Measurements from ENCODE around the gene ITPK1.

The ITPK1 gene

DNA sequence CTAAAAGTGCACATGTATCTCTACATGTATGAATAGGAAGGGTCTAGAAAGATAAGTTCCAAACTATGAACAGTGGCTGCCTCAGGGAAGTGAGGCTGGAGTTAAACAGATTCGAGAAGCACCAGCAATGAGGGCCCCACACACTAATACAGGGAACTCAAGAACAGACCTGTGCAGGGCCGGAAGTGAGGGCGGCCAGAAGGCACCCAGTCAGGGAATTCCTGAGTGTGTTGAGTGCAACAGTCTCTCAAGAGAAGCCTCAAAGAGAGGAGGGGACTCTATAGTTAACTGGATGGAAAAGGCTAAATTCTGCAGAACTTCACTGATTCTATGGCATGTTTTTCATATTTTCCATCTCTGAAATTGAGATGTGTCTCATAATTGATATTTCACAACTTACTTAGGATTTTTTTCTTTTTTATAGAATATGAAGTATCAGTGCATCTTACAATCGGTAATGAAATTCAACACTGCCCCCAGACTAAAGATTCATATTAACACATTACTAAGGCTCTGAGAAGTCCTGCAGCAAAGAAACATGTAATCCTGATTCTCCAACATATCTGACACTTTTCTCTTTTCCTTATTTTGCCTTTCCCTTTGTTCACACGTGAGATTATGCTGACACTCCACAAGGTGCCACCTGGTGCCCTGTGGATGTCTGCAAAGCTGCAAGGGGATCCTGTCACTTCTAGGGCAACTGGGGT, 131.5 kb downstream of the ITPK1 start:
- DNase-seq: no peak

DNA sequence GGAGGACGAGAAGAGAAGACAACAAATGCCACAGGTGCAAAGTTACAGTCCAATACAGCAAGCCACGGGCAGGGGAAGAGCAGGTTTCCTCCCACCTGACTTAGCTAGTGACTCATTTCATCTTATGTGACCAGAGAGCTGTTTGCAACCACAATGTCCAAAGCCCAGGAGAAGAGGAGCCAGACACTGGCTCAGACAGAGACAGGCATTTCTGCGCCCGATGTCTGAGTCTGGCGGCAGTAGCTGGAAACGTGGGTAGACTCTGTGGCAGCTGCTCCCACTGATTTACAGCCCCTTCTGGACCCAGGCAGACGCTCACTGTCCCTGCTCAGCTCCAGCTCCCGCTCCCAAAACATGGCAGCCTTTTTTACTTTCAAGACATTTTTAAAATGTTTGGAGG, 132.8 kb downstream of the ITPK1 start:
- no peak for DNase-seq

DNA sequence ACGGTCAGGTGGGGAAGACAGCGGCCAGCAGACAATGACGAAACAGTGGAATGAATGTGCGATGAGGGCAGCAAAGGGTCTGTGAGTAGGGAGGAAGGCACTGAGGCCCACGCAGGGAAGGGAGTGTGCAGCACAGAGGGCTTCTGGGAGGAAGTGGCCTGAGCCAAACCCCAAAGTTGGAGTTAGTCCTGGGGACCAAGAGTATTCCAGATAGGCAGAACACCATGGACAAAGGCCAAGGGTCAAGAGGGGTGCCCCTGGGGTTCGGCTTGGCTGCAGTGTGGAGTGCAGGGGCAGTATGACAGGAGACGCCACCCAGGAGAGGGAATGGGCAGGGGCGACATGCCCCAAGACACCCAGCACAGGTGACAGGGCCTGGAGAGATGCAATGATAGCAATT, 134.0 kb downstream of the ITPK1 start:
- DNase-seq: no peak

DNA sequence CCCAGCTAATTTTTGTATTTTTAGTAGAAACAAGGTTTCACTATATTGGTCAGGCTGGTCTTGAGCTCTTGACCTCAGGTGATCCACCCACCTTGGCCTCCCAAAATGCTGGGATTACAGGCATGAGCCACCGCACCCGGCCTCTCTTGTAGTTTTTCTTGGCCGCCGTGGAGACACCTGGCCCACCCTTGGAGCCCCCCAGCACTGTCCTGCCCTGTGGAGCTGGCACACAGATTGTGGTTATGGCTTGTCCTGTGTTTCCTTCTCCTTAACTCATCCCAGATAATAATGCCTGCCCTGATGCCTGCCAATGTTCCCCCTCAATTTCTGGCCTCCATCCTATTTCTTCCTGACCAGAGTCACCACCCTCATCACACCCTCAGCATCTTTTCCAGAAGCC, 134.9 kb downstream of the ITPK1 start:
- DNase-seq: no peak

DNA sequence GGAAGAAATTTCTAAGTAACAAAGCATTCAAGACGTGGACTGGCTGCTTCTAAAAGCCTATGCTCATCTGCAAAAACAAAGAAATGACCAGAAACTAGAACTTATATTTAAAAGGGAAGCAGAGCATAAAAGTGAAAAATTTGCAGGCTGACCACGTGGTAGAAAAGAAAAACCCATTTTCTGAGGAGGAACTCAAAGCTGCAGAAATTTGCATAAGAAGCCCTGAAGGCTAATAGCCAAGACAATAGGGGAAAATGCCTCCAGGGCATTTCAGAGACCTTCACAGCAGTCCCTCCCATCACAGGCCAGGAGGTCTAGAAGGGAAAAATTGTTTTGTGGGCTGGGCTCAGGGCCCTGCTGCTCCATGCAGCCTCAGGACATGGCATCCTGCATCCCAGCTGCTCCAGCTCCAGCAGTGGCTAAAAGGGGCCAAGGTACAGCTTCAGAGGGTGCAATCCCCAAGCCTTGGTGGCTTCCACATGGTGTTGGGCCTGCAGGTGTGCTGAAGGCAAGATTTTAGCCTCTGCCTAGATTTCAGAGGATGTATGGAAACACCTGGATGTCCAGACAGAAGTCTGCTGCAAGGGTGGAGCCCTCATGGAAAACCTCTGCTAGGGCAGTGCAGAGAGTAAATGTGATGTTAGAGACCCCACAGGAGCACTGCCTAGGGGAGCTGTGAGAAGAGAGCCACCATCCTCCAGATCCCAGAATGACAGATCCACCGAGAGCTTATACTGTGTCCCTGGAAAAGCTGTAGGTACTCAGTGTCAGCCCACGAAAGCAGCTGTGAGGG, 137.3 kb downstream of the ITPK1 start:
- no peak for DNase-seq

DNA sequence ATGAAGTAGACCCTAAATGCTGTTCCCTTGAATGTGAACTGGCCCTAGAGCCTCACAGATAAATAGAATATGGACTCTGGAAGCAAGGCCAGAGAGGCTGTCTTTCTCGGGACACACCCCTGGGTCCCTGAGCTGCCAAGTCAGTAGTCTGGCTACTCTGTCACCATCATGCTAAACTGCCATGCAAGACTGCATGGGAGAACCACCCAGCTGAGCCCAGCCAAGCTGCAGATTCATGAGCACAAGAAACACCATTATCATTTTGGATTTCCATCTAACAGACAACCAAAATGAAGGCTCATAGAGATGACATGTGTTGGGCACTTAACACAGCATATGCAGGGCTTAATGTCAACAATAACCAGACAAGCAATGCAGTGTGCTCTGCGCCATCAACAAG, 139.5 kb downstream of the ITPK1 start:
- no peak for DNase-seq

DNA sequence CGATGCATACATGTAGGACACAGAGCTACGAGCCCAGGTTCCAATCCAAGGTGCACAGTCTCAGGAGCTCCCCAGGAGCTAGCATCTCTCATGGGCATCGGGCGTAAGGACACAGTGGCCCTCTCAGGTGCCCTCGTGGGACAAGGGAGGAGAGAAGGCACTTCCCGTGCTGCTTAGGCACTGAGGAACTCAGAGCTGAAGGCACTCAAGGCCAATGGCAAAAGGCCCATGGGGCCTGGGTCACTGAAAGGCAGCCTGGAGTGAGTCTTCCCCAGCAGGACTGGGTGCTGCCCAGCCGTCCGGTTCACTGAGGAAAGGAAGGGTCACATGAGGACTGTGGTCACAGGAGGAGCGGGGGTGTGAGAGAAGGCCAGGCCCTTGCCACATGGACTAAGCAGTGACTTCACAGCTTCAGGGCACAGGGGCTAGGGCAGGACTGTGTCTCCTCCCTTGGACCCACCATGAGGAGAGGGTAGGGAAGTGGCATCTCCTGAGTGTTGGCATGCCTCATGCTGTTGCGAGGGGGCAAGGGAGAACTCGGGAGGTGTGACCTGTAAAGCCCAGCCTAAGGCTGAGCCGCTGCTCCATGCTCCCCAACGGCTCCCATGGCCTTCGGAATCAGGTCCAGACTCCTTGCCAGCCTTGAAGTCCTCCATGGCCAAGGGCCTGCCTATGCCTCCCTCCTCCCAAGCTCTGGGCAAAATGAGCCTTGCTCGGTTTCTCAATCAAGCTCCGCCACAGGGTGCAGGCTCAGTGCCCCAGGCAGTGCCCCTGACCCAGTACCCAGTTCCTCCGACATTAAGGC, 141.0 kb downstream of the ITPK1 start:
- DNase-seq: no peak

DNA sequence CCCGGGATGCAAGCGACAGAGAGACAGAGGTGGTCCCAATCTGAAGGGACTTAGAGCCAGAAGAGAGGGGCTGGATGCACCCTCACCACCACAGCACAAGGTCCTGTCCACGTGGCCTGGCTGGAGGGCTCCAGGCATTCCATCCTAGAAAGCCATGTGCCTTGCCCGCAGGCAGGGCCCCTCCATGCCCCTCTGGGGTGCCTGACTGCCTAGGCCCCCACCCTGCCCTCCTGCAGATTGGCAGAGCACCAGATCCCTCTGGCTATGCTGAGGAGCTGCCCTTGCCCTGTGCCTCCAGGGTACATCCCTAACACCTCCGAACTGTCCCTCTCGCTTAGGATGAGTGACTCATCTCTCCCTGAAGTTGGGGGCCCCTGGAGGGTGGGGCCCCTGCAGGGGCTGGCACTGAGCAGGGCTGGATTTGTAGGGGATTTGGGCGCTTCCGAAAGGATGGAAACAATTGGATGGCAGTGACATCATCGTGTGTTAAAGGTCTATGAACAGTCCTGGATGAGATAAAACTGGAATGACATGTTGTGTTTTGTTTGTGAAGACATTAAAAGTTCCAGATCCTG, 141.8 kb downstream of the ITPK1 start:
- DNase-seq: no peak

DNA sequence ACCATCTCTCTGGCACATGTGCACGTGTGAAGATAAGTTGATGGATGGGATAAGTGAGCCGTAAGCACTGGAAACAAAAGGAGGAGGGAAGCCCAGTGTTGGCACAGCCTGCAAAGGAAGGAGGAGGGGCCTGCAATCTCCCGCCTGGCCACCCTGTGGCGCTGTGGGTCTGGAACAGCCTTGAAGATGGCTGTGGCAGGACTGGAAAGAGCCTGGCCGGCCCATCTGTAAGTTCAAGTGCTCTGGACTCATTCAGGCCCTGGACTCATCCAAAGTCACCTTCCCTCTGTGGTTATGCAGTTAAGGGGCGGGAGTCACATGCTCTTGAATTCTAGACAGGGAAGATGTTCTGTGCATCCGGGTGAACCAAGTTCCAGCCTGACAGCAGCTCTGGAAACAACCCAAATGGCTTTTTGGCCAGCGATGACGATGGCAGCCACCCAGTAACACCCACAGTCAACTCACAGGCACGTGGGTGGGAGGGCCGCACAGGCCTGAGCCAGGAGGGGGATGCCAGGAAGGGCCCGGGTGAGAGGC, 142.4 kb downstream of the ITPK1 start:
- no peak for DNase-seq

DNA sequence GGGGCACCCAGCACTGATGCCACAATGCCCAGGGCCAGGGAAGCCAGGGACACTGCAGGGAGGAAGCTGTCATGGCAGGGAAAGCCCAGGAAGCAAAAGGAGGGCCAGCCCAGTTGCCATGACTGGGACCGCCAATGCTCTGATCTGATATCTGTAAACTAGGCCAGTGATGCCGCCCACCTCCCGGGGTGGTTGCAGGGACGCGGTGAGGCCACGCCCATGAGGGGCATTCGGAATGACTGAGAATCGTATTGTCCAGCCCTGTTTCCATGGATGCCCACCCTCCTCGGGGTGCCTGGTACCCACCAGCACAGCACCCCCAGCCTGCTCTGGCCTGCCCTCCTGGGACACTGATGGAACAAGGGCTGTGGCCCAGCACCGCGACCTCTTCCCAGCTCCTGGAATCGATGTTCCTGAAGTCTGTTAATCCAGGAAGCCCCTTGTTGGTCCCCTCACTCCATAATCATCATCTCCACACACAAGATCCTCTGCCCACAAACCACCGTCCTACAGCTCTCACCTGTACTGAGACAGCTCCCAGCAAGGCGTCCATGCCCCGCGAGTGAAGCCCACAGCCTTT, 144.0 kb downstream of the ITPK1 start:
- no peak for DNase-seq

DNA sequence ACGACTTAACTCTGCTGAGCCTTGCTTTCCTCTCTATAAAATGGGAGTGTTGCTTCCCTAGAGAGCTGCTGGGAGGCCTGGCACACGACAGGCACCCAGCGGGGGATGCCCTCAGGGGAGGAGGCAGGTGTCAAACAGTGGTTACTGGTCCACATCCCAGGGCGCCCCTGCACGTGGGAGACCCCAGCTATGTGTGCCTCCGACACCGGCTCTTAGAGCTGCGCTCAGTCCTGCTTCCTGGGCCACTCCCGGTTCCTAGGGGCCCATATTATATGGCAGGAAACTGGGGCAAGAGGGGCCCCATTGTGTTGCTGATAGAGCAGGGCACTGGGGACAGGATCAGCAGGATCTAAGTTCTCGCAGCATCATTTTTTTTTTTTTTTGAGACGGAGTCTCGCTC, 145.5 kb downstream of the ITPK1 start:
- no peak for DNase-seq

DNA sequence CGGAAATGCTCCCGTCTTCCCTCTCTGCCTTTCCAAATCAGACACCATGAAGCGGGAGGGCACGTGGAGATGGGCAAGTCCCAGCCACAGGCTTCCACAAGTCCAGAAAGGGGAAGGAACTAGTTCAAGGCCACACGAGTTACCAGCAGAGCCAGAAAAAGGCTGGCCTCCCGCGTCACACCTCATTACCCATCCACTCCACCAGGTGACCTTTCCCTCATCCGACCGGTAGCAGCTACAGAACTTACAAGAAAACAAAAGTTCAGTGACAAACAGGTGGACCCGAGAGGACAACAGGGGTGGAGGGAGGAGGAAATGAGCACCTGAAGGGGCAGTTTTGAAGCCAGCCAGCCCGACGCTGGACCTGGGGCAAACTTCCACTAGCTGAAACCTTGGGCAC, 145.9 kb downstream of the ITPK1 start:
- no peak for DNase-seq

DNA sequence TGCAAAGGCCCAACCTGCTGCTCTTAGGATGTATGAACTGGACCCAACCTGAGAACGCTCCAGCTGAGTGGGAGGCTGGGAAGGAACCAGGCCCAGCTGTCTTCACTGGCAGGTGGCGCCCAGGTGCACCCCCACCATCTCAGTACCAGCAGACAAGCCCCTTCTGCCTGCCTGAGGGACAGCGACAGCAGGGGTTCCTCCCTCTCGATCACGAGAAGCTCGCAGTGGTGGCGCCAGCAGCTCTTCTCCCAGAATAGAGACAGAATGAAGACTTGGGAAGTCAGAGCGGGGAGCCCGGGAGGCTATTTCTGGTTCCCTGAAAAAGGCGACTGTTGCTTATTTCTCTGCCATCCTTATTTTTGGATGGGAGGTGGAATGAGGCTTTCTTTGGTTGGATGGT, 146.3 kb downstream of the ITPK1 start:
- DNase-seq: no peak

DNA sequence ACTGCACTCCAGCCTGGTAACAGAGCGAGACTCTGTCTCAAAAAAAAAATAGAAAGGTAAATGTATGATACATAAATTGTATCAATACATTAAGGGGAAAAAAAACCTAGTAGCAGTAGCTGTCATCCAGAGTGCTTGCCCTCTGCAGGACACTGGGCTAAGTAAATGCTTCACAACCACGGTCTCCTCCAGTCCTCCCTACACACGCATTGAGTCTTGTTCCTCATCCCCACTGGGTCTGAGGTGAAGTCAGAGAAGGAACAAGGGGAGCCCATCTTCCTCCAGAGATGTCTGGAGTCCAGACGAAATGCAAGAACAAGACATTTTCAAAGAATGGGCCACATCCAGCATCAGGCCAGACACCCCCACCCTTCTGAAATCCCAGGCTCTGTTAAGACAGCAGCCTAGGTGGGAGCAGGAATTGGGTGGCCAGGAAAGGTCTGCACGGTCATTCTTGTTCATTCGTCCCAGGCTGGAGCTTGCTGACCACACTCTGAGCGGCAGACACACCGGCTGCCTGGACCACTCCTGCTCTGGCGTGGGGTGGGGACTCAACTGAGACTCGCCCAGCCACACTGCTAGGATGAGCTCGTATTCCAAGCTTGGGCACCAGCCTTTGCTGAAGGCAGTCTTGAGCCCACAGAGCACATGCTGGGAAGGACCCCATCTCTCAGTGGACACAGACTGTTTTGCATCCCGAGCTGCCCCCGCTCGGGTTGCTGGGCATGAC, 147.3 kb downstream of the ITPK1 start:
- DNase-seq: no peak

DNA sequence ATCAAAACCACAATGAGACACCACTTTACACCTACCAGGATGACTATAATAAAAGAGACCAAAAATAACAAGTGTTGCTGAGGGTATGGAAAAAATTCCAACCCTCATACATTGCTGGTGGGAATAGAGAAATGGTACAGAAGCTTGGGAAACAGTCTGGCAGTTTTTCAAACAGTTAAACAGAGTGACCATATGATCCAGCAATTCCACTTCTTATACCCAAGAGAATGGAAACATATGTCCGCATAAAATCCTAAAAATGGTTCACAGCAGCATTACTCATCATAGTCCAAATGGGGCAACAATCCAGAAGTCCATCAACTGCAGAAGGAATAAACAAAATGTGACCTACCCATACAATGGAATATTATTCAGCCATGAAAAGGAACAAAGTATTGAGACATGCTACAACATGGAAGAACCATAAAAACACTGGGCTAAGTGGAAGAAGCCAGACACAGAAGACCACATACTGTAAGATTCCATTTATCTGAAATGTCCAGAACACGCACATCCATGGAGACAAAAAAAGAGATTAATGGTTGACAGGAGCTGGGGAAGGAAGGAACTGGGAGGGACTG, 148.3 kb downstream of the ITPK1 start:
- no peak for DNase-seq

DNA sequence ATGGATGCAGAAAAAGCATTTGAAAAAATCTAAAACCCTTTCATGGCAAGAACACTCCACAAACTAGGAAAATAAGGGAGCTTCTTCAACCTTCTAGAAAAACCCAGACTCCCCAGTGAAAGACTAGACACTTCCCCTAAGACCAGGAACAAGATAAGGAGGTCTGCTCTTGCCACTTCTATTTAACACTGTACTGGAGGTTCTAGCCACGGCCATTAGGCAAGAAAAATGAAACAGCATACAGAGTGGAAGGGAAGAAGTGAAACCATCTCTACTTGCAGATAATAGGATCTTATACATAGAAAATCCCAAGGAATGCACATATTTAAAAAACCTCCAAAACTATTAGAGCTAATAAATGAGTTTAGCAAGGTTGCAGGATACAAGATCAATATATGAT, 150.4 kb downstream of the ITPK1 start:
- DNase-seq: no peak

DNA sequence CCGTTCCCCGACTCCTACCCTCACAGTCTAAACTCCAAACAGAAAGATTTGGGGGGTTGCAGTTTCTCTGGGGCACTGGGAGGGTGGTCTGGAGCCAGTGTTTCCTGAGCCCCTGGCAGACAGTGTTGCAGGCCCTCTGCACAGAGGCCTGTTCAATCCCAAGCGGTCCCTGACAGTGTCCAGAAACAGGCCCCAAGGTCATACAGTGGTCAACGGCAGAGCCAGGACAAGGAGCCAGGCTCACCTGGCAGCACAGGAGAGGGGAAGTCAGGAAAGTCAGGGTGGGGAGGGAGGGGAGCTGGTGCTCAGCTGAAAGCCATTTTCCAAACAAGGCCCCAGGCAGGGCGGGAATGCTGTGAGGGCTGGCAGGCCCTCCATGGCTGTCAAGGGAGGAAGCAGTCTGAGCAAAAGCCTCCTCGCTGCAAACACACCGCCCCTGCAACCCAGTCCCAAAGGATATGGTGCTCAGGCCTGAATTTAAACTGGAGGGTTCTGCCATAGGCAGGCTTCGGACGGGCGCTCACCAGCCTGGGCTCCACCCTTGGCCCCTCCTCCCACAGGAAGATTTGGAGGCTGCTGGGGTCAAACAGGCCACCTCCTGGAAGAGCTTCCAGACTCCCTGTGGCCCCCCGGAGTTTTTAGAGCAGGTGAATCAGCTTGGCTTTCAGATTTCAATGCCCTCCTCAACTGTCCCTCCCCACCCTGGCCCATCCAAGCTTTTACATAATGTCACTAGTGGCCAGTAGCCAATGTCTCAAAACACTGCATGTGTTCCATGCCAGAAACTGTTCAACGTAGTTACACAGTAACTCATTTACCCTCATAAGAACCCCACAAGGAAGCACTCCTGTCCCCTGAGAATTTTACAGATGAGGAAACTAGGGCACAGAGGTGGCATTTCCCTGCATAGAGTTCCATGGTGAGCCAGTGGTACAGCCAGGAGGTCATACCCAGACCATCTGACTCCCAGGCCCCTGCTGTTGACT, 151.3 kb downstream of the ITPK1 start:
- no peak for DNase-seq

DNA sequence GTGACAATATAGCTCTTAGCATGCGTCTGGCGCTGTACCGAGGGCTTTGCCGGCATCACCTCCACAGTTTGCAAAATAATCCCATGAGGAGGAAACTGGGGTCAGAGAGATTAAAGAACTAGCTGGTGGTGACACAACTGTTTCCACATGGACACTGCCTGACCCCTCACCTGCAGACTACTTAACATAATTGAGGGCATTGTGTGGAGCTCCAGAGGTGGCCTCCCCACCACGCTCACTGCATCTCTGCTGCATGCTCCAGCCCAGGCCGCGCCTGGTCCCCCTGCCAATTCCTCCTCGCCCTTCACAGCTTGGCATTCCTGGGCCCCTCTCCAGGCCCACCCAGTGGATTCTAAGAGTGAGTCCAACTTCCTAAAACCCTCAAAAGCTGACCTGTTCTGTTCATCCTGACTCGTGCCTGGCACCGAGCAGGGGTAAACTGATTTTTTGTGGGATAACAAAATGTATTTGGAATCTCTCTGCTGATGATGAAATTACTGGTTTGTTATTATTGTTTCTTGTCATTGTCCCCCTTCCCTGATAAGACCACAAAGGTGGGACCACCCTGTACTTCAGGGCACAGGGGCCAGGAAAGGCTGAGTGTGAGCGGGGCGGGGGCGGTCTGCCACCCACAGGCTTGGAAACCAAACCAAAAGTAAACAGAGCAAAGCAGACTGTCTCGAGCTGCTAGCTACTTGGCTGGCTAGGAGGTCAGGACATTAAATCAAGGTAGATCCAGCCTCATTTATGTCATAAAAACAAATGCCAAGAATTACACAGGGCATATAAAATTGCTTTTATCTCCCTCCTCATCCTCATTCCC, 152.2 kb downstream of the ITPK1 start:
- no peak for DNase-seq

DNA sequence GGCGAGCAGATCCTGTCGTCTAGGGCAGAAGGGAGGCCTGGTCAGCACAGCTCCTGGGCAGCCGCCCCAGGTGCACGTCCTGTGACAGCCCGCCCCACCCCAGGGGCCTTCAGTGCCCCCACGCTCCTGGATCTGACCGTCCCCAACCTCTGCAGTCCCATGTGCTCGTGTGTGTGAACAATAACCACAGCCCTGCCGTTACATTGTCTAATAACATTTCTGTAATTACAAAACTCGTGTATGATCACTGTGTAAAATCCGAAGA, 153.0 kb downstream of the ITPK1 start:
- DNase-seq: no peak

All from NCI-H2107 (cell line).